ENCODE measurements around the gene WASL. TPM values are rescaled to one million over a fixed set of nuclear protein-coding genes. Genes with fewer than 3 reads are reported as not detected.
A peak's percentile ranks its signal among the peaks of the same experiment; 100 is the strongest.

Gene WASL
- total RNA-seq, 1 experiment from 2014 or later = 39.3 TPM

- no peak overlapping the region for H3T11ph ChIP-seq (ENCODE audit: low read length)
- no peaks in the 10 kb centered on the region for H3K27me3 Mint-ChIP-seq (ENCODE audit: low read depth)
- H2BK12ac ChIP-seq (ENCODE audit: insufficient read length, low read depth, low read length) = no peak overlapping the region
- H3K14ac ChIP-seq (ENCODE audit: insufficient read depth, low read length) = peak overlapping the region; percentile 93
- no peak overlapping the region for H2BK20ac ChIP-seq (ENCODE audit: low read depth, low read length, poor library complexity, severe bottlenecking)
- no peak overlapping the region for H2AK5ac ChIP-seq (ENCODE audit: insufficient read length, low read length)
- H2AFZ ChIP-seq (ENCODE audit: low read length) = no peak overlapping the region
- peak overlapping the region; percentile 83 for H2BK120ac ChIP-seq (ENCODE audit: low read depth, low read length, poor library complexity, severe bottlenecking)
- no peak for TF ChIP-seq CTCF (conservative IDR thresholded peaks at IDR 0.05)
- H3K4me1 ChIP-seq (ENCODE audit: insufficient read depth, low read length) = peaks cover 4% of the 10 kb centered on the region; the same call in 1 of the 2 replicates
- H3K27me3 ChIP-seq (ENCODE audit: insufficient read depth, low read length) = no peaks in the 10 kb centered on the region
- no peaks in the 10 kb centered on the region for H3K79me1 ChIP-seq (ENCODE audit: insufficient read depth, low read depth, low read length, poor library complexity, severe bottlenecking)
- H3K56ac ChIP-seq (ENCODE audit: insufficient read length, low read depth, low read length) = no peak overlapping the region
- peaks cover 7% of the 10 kb centered on the region for H3K23me2 ChIP-seq (ENCODE audit: insufficient read length, low read depth, low read length, poor library complexity, severe bottlenecking)
- H3K9ac ChIP-seq (ENCODE audit: extremely low read depth, insufficient read length, low read length) = peak overlapping the region; percentile 93
- H4K8ac ChIP-seq (replicated peaks; ENCODE audit: insufficient read length, low read depth, low read length) = no peak overlapping the region
- no peak overlapping the region for H4K91ac ChIP-seq (ENCODE audit: insufficient read length, low read depth, low read length)
- peak overlapping the region; percentile 18 for H4K5ac ChIP-seq (ENCODE audit: insufficient read length, low read depth, low read length)
- no peaks in the 10 kb centered on the region for H3K9me3 Mint-ChIP-seq
- peak; percentile 37 for DNase-seq
- WGBS (ENCODE audit: extremely low coverage, insufficient read length, low lambda C conversion rate) = no CpG with 5 or more reads among the region's 46 CpGs
- no peak overlapping the region for H2BK15ac ChIP-seq (ENCODE audit: low read depth, low read length)
- no peaks in the 10 kb centered on the region for H3K9me3 ChIP-seq (ENCODE audit: control insufficient read depth, low read depth, low read length)
- H3K4ac ChIP-seq (ENCODE audit: low read depth, low read length) = no peak overlapping the region
- H2BK5ac ChIP-seq (ENCODE audit: insufficient read length, low read length) = no peak overlapping the region
- peak overlapping the region; percentile 92 to 97 for H3K4me3 Mint-ChIP-seq
- H3K79me2 ChIP-seq (ENCODE audit: insufficient read depth, low read length) = peaks cover 29% of the 10 kb centered on the region; the same call in 1 of the 2 replicates
- H3K36me3 Mint-ChIP-seq (ENCODE audit: insufficient read depth in 1 of 3, low read depth in 3 of 3) = peaks cover 0 to 3% (median 0%) of the 10 kb centered on the region in 3 experiments; a peak in 3 of 7 replicates
- H3K18ac ChIP-seq (ENCODE audit: insufficient read length, low read depth, low read length) = peak overlapping the region; percentile 90
- H3K27ac ChIP-seq (ENCODE audit: insufficient read length, low read depth, low read length) = peak overlapping the region; percentile 54
- peak overlapping the region; percentile 95 to 99 (median 97) for H3K27ac Mint-ChIP-seq
- H3K4me2 ChIP-seq (ENCODE audit: insufficient read depth, insufficient read length, low read length) = peak overlapping the region; percentile 77
- H3K4me1 Mint-ChIP-seq = peaks cover 64 to 65% of the 10 kb centered on the region in 2 experiments
- no peaks in the 10 kb centered on the region for H4K20me1 ChIP-seq (ENCODE audit: control insufficient read depth, insufficient read depth, insufficient read length)
- no peak overlapping the region for H3K23ac ChIP-seq (ENCODE audit: insufficient read length, low read depth, low read length)
Observed at GRCh38 chr7:123748171-123748733, 551 bp downstream of the WASL start.
